HG03135 (cell line): ENCODE data around the gene PPP1R14D.
"Not testable (repeated sequence)": the region's sequence is repeated elsewhere in the genome, so short reads cannot be mapped to it uniquely, and the experiment has no call there.

ENCODE experiments used
- ATAC-seq: cut with Tn5 transposase; IDR thresholded peaks from one replicate; pipeline ENCODE4 v1.9.1; 2021; ENCODE audit warnings: mild to moderate bottlenecking, moderate library complexity; ENCODE audit not compliant: unreplicated experiment

Gene PPP1R14D, protein sequence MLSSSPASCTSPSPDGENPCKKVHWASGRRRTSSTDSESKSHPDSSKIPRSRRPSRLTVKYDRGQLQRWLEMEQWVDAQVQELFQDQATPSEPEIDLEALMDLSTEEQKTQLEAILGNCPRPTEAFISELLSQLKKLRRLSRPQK

DNA sequence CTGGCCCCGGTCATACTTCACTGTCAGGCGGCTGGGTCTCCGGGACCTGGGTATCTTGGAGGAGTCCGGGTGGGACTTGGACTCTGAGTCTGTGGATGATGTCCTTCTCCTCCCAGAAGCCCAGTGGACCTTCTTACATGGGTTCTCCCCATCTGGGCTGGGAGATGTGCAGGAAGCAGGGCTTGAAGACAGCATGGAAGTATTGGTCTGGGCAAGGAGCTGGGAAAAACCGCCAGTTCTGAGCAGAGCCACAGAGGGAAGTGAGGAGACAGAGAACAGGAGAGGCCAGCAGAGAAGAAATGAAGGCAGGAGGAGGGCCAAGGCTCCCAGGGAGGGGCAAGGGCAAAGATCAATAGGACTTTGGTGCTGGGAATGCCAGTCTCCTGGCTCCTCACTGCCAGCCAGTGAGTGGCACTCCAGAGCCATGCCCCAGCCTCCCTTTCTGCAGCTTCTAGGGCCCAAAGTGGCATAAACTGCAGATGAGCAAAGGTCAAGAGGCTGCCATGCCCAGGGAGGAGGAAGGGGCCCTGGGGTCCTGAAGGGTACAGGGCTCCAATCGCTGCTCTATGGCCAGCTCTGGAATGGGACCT lies at the start of gene PPP1R14D:
Gene PPP1R14D, minus strand, starts transcription at position 262 of the 590 bp plus-strand sequence. Its CDS starts 67 bp downstream, at position 195.
- ATAC-seq: no peak

GRCh38 chr15:40877694-40878093 lies 49.2 kb upstream of the PPP1R14D start:
- ATAC-seq: no peak

DNA sequence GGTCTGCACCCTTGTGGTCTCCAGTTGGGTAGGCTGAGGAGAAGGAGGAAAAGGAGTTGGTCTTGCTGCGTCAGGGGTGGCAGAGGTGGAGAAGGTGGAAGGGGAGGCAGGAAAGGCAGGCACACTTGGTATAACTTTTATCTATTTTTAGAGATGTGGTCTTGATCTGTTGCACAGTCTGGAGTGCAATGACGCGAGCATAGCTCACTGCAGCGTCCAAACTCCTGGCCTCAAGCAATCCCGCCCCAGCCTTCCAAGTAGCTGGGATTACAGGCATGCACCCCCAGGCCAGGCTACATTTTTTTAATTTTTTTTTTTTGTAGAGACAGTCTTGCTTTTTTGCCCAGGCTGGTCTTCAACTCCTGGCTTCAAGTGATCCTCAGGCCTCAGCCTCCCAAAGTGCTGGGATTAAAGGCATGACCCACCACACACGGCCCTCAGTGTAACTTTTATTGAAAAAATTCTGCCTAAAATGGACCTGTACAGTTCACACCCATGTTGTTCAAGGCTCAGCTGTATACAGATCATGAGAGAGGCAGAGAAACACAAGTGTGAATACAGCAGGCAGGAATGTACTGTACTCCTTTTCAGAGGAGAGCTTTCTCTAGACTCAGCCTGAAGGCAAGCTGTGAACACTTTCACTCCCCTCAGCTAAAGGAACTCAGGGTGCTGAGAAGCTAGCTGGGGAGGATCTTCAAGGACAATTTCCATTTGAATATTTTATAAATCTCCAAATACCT lies 47.7 kb upstream of the PPP1R14D start:
- no peak for ATAC-seq

- ATAC-seq: peak; percentile 51
Measured at GRCh38 chr15:40873694-40874561, 45.4 kb upstream of the PPP1R14D start, which contains the start of gene RHOV. RHOV (minus strand) TSS chr15:40874234; CDS start chr15:40874139, 95 bp downstream.

DNA sequence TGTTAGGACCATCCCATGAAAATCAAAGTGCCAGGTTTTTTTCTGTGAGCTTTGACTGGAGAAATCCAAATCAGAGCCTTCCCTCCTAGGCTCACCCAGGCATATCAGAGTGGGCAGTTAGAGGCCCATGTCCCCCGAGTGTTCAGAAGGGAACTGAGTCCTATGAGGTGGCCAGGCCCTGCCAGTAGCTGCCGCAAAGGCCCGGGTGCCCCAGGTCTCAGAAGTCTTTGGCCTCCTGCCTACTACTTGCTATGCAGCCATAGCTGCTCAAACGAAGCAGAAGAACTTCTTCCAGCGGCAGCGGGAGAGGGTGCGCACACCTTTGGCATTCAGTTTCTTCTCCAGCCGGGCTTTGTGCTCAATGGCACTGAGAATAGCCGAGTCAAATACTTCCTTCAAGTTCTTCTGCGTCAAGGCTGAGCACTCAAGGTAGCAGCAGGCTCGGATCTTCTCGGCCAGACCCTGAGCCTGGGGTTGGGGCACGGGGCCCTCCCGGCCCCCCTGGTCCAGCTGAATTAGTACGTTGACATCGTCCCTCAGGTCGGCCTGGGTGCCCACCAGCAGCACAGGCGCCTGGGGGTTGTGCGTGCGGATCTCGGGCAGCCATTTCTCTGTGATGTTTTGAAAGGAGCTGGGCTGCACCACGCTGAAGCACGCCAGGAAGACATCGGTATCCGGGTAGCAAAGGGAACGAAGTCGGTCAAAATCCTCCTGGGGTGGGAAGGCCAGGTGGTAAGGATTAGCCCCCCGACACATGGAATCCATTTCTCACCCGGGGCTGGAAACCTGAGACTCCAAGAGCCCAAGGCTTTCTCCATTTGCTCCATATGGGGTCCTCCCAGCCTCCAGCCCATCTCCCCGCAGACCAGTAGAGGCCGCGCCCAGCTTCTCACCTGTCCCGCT lies 44.5 kb upstream of the PPP1R14D start:
- ATAC-seq: peak; percentile 4

GRCh38 chr15:40871749-40872617 lies 43.5 kb upstream of the PPP1R14D start:
- no peak for ATAC-seq

GRCh38 chr15:40870716-40871115 lies 42.2 kb upstream of the PPP1R14D start:
- ATAC-seq: no peak

- ATAC-seq: no peak
Measured at GRCh38 chr15:40869686-40870085, 41.2 kb upstream of the PPP1R14D start.

GRCh38 chr15:40867199-40867598 lies 38.7 kb upstream of the PPP1R14D start:
- no peak for ATAC-seq

- ATAC-seq: no peak
Measured at GRCh38 chr15:40863660-40864270, 35.3 kb upstream of the PPP1R14D start.

DNA sequence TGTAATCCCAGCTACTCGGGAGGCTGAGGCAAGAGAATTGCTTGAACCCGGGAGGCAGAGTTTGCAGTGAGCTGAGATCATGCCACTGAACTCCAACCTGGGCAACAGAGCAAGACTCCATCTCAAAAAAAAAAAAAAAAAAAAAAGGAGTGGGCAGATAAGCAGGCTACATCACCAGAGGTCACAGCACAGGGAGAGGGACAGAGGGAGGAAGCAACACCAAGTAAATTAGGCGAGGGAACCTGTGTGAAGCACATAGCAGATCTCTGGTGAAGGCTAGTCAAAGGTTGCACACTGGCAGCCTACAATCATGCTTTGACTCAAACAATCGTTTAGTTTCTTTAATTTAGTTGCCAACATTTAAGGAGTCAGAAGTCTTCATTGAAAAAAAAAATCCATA lies 32.6 kb upstream of the PPP1R14D start:
- ATAC-seq: not testable (repeated sequence)

- no peak for ATAC-seq
Measured at GRCh38 chr15:40859206-40859851, 30.8 kb upstream of the PPP1R14D start.

DNA sequence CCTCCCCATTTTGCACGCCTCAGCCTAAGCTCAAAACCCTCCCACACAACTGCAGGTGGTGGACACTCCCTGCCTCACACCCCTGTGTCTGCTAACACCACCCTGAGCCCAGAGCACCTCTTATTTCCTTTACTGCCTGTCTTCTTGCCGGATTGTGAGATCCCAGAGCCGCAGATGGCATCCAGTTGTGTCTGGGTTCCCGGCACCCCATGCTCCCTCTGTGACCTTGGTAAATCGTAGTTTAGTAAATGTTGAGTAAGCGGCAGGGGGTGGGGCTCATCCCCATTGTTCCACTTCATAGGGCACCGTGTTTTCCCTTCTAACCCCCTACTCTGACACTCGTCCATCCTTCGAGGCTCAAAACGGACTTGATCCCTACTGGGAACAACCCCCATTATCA lies 30.2 kb upstream of the PPP1R14D start:
- ATAC-seq: no peak

- ATAC-seq: peak; percentile 67
Measured at GRCh38 chr15:40857601-40858341, 29.3 kb upstream of the PPP1R14D start.

- no peak for ATAC-seq
Measured at GRCh38 chr15:40856746-40857145, 28.2 kb upstream of the PPP1R14D start.

DNA sequence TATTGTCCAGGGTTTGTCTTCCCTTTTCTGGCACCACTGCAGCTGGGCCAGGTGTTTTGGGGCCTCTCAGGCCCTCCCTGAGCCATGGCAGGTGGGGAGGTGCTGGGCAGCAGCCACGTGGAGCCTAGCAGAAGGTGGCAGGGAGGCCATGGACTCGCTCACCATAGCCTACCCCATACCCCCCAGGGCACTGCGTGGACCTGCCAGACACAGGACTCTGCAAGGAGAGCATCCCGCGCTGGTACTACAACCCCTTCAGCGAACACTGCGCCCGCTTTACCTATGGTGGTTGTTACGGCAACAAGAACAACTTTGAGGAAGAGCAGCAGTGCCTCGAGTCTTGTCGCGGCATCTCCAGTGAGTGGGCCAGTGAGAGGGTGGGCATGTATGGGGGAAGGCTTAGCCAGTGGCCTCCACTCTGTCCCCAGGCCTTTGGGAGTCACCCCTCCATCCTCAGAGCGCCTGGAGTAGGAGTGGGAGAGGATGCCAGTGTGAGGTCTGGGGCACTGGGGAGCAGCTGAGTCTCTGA lies 27.3 kb upstream of the PPP1R14D start:
- no peak for ATAC-seq

GRCh38 chr15:40854161-40854560 lies 25.7 kb upstream of the PPP1R14D start:
- no peak for ATAC-seq
